Measurements from ENCODE around the gene CAMTA1. TPM values are rescaled to one million over a fixed set of nuclear protein-coding genes. Genes with fewer than 3 reads are reported as not detected.

CAMTA1 gene
- polyA plus RNA-seq, 1 donor from 2014 or later = 162 TPM

- no peak overlapping the region for H3K4me2 ChIP-seq (ENCODE audit: low read length)
- no peak overlapping the region for H3K27ac ChIP-seq (ENCODE audit: low read length)
- H3K27me3 ChIP-seq (ENCODE audit: insufficient read depth, low read depth, low read length) = no peaks in the 10 kb centered on the region
- TF ChIP-seq SMC3 (conservative IDR thresholded peaks at IDR 0.05; ENCODE audit: poor library complexity) (no peak), MXI1 (conservative IDR thresholded peaks at IDR 0.05; ENCODE audit: poor library complexity, severe bottlenecking) (no peak), EP300 (conservative IDR thresholded peaks at IDR 0.05; ENCODE audit: poor library complexity, severe bottlenecking) (no peak), TAF1 (IDR thresholded peaks at IDR 0.05; ENCODE audit: low read depth) (no peak), POLR2AphosphoS5 (IDR thresholded peaks at IDR 0.05) (no peak), REST (IDR thresholded peaks at IDR 0.05; ENCODE audit: borderline replicate concordance) (no peak), RAD21 (conservative IDR thresholded peaks at IDR 0.05) (no peak), EZH2 (IDR thresholded peaks at IDR 0.05; ENCODE audit: borderline replicate concordance, insufficient read depth, low read length, poor library complexity, severe bottlenecking) (no peak)
- TF ChIP-seq, protein P1, sequence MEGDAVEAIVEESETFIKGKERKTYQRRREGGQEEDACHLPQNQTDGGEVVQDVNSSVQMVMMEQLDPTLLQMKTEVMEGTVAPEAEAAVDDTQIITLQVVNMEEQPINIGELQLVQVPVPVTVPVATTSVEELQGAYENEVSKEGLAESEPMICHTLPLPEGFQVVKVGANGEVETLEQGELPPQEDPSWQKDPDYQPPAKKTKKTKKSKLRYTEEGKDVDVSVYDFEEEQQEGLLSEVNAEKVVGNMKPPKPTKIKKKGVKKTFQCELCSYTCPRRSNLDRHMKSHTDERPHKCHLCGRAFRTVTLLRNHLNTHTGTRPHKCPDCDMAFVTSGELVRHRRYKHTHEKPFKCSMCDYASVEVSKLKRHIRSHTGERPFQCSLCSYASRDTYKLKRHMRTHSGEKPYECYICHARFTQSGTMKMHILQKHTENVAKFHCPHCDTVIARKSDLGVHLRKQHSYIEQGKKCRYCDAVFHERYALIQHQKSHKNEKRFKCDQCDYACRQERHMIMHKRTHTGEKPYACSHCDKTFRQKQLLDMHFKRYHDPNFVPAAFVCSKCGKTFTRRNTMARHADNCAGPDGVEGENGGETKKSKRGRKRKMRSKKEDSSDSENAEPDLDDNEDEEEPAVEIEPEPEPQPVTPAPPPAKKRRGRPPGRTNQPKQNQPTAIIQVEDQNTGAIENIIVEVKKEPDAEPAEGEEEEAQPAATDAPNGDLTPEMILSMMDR (IDR thresholded peaks at IDR 0.05; ENCODE audit: poor library complexity, severe bottlenecking) = no peak
- no peaks in the 10 kb centered on the region for H3K9me2 ChIP-seq (ENCODE audit: insufficient read depth, low read length)
- H3K36me3 ChIP-seq (ENCODE audit: insufficient read depth, low read length) = no peaks in the 10 kb centered on the region
- no peak overlapping the region for H3K9ac ChIP-seq (ENCODE audit: low read length)
- H3F3A ChIP-seq (ENCODE audit: insufficient read depth, low read length, poor library complexity, severe bottlenecking) = no peaks in the 10 kb centered on the region
- no peak overlapping the region for H3K4me3 ChIP-seq (ENCODE audit: low read length)
- H3K79me2 ChIP-seq (replicated peaks; ENCODE audit: insufficient read depth, low read length) = no peaks in the 10 kb centered on the region
- no peaks in the 10 kb centered on the region for H3K9me3 ChIP-seq (ENCODE audit: low read length)
- H4K20me1 ChIP-seq (ENCODE audit: insufficient read depth) = no peaks in the 10 kb centered on the region
- H2AFZ ChIP-seq (ENCODE audit: low read depth, low read length) = no peak overlapping the region
Measured at GRCh38 chr1:7573481-7573880, 788.2 kb downstream of the CAMTA1 start.

- no peaks in the 10 kb centered on the region for H3K79me2 ChIP-seq (replicated peaks; ENCODE audit: insufficient read depth, low read length)
- H3F3A ChIP-seq (ENCODE audit: insufficient read depth, low read length, poor library complexity, severe bottlenecking) = no peaks in the 10 kb centered on the region
- no peaks in the 10 kb centered on the region for H3K9me3 ChIP-seq (ENCODE audit: low read length)
- no peaks in the 10 kb centered on the region for H3K9me2 ChIP-seq (ENCODE audit: insufficient read depth, low read length)
- H2AFZ ChIP-seq (ENCODE audit: low read depth, low read length) = no peak overlapping the region
- TF ChIP-seq POLR2AphosphoS5 (IDR thresholded peaks at IDR 0.05) = no peak
- no peak for TF ChIP-seq RAD21 (conservative IDR thresholded peaks at IDR 0.05)
- TF ChIP-seq EZH2 (IDR thresholded peaks at IDR 0.05; ENCODE audit: borderline replicate concordance, insufficient read depth, low read length, poor library complexity, severe bottlenecking) = no peak
- no peak for TF ChIP-seq MXI1 (conservative IDR thresholded peaks at IDR 0.05; ENCODE audit: poor library complexity, severe bottlenecking)
- TF ChIP-seq TAF1 (IDR thresholded peaks at IDR 0.05; ENCODE audit: low read depth) = no peak
- TF ChIP-seq SMC3 (conservative IDR thresholded peaks at IDR 0.05; ENCODE audit: poor library complexity) = no peak
- TF ChIP-seq REST (IDR thresholded peaks at IDR 0.05; ENCODE audit: borderline replicate concordance) = no peak
- no peak for TF ChIP-seq EP300 (conservative IDR thresholded peaks at IDR 0.05; ENCODE audit: poor library complexity, severe bottlenecking)
- TF ChIP-seq, protein P1 (IDR thresholded peaks at IDR 0.05; ENCODE audit: poor library complexity, severe bottlenecking) = no peak
- no peak overlapping the region for H3K4me2 ChIP-seq (ENCODE audit: low read length)
- H3K4me3 ChIP-seq (ENCODE audit: low read length) = no peak overlapping the region
- no peaks in the 10 kb centered on the region for H3K27me3 ChIP-seq (ENCODE audit: insufficient read depth, low read depth, low read length)
- no peaks in the 10 kb centered on the region for H3K36me3 ChIP-seq (ENCODE audit: insufficient read depth, low read length)
- H4K20me1 ChIP-seq (ENCODE audit: insufficient read depth) = no peaks in the 10 kb centered on the region
- no peak overlapping the region for H3K9ac ChIP-seq (ENCODE audit: low read length)
- H3K27ac ChIP-seq (ENCODE audit: low read length) = no peak overlapping the region
Measured at GRCh38 chr1:7574121-7575040, 789.1 kb downstream of the CAMTA1 start.

Measured in neural cell (in vitro differentiated cells).